Loucy (cell line): ENCODE data around the gene AP1B1.

ENCODE experiments used
- H2AFZ ChIP-seq: fragments of 200-600 bp; sonication (generic); 2 replicates; pipeline ENCODE4 v1.6.0; 2016; ENCODE audit warnings: antibody characterized with exemption, mild to moderate bottlenecking, low read length, moderate library complexity
- H3F3A ChIP-seq: fragments of 200-600 bp; 2 replicates; pipeline ENCODE4 v1.6.0; 2016; ENCODE audit warnings: antibody characterized with exemption, low read depth, mild to moderate bottlenecking
- H3K27me3 ChIP-seq: fragments of 200-600 bp; sonication (generic); 2 replicates; pipeline ENCODE4 v1.6.1; 2014; ENCODE audit warnings: low read length, mild to moderate bottlenecking; ENCODE audit not compliant: insufficient read depth, poor library complexity, severe bottlenecking
- H3K36me3 ChIP-seq: fragments of 200-600 bp; sonication (generic); 2 replicates; pipeline ENCODE4 v1.6.1; 2016; ENCODE audit warnings: low read length; ENCODE audit not compliant: insufficient read depth
- H3K4me1 ChIP-seq: fragments of 200-600 bp; sonication (generic); 2 replicates; pipeline ENCODE4 v1.5.1; 2014; ENCODE audit warnings: low read length, mild to moderate bottlenecking; ENCODE audit not compliant: insufficient read depth, poor library complexity, severe bottlenecking
- H3K4me2 ChIP-seq: fragments of 200-600 bp; sonication (generic); 2 replicates; pipeline ENCODE4 v1.6.0; 2014; ENCODE audit warnings: antibody characterized with exemption, low read length, low read depth, mild to moderate bottlenecking; ENCODE audit not compliant: poor library complexity, severe bottlenecking
- H3K4me3 ChIP-seq: fragments of 200-600 bp; sonication (generic); 2 replicates; pipeline ENCODE4 v1.5.1; 2014; ENCODE audit warnings: low read length, mild to moderate bottlenecking, mixed read lengths; ENCODE audit not compliant: poor library complexity, severe bottlenecking
- H3K79me2 ChIP-seq: fragments of 200-600 bp; sonication (generic); 2 replicates; pipeline ENCODE4 v1.6.1; 2014; ENCODE audit warnings: low read length; ENCODE audit not compliant: insufficient read depth
- H3K9ac ChIP-seq: fragments of 200-600 bp; sonication (generic); 2 replicates; pipeline ENCODE4 v1.6.0; 2014; ENCODE audit warnings: mild to moderate bottlenecking, low read depth, low read length, moderate library complexity; ENCODE audit not compliant: poor library complexity, severe bottlenecking
- H3K9me2 ChIP-seq: fragments of 200-600 bp; sonication (generic); replicated peaks from 2 replicates; pipeline ENCODE4 v1.6.1; 2016; ENCODE audit warnings: low read depth, low read length, mixed read lengths
- H3K9me3 ChIP-seq: fragments of 200-600 bp; sonication (generic); 2 replicates; pipeline ENCODE4 v1.6.1; 2014; ENCODE audit warnings: mild to moderate bottlenecking, antibody characterized with exemption, low read length, low read depth; ENCODE audit not compliant: insufficient read depth
- H4K20me1 ChIP-seq: fragments of 200-600 bp; sonication (generic); 2 replicates; pipeline ENCODE4 v1.6.0; 2014; ENCODE audit warnings: antibody characterized with exemption, low read length, mild to moderate bottlenecking; ENCODE audit not compliant: insufficient read depth, poor library complexity, severe bottlenecking
- EZH2phosphoT487 ChIP-seq: fragments of 200-600 bp; IDR thresholded peaks from 2 replicates; pipeline ENCODE4 v1.6.1; 2018; ENCODE audit warnings: antibody characterized with exemption, mild to moderate bottlenecking, moderate library complexity, borderline replicate concordance
- TF ChIP-seq, protein P1 (sequence below): fragments of 200-600 bp; sonication (generic); conservative IDR thresholded peaks from 2 replicates; pipeline ENCODE4 v1.5.1; 2014; ENCODE audit warnings: mild to moderate bottlenecking, antibody characterized with exemption, low read length

AP1B1 gene

DNA sequence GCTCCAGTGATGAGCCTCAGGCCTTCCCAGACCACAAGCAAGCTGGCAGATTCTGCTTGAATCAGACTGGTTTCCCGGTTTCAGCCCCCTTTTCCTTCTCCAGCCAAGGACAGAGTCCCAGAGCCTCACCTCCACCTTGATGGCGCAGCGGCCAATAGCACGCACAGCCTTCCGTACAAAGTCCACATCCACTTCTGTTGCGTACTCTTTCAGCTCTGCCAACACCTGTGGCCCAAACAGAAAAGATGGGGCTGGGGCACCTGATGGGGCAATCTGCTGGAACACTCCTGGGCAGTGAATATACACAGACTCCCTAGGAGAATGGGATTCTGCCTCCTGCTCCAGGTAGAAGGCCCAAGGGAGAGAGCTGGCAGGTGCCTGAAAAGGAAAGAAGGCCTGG, 37.3 kb downstream of the AP1B1 start:
- no peak for TF ChIP-seq EZH2phosphoT487
- TF ChIP-seq, protein P1, sequence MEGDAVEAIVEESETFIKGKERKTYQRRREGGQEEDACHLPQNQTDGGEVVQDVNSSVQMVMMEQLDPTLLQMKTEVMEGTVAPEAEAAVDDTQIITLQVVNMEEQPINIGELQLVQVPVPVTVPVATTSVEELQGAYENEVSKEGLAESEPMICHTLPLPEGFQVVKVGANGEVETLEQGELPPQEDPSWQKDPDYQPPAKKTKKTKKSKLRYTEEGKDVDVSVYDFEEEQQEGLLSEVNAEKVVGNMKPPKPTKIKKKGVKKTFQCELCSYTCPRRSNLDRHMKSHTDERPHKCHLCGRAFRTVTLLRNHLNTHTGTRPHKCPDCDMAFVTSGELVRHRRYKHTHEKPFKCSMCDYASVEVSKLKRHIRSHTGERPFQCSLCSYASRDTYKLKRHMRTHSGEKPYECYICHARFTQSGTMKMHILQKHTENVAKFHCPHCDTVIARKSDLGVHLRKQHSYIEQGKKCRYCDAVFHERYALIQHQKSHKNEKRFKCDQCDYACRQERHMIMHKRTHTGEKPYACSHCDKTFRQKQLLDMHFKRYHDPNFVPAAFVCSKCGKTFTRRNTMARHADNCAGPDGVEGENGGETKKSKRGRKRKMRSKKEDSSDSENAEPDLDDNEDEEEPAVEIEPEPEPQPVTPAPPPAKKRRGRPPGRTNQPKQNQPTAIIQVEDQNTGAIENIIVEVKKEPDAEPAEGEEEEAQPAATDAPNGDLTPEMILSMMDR, result no peak
- no peaks in the 10 kb centered on the region for H3K4me1 ChIP-seq
- no peak overlapping the region for H3K4me3 ChIP-seq
- no peaks in the 10 kb centered on the region for H4K20me1 ChIP-seq
- no peak overlapping the region for H3K9ac ChIP-seq
- H3K36me3 ChIP-seq, result peaks cover 85% of the 10 kb centered on the region; the same call in 1 of the 2 replicates
- no peaks in the 10 kb centered on the region for H3K27me3 ChIP-seq
- H3K9me3 ChIP-seq, result no peaks in the 10 kb centered on the region
- no peaks in the 10 kb centered on the region for H3K9me2 ChIP-seq
- H3K4me2 ChIP-seq, result no peak overlapping the region
- H2AFZ ChIP-seq, result no peak overlapping the region
- no peaks in the 10 kb centered on the region for H3K79me2 ChIP-seq
- H3F3A ChIP-seq, result no peaks in the 10 kb centered on the region

DNA sequence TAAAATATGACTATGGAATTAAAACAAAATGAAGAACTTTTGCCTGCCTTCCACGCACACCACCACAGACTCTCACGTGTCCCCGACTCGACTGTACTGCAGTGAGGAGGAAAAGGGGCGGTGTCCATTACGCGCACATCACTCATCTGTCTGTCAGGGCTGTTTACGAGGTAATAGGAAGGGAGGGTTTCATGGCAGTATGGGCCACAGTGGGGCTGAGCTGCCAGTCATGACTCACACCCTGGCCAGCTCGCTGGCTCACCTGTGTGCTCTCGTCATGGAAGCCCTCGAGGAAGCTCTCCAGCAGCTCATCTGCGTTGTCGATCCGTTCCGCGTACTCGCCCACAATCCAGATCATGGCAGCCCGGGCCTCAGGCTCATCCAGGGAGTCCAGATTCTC, 39.4 kb downstream of the AP1B1 start:
- H3K79me2 ChIP-seq, result no peaks in the 10 kb centered on the region
- H3F3A ChIP-seq, result no peaks in the 10 kb centered on the region
- H3K4me3 ChIP-seq, result no peak overlapping the region
- no peak overlapping the region for H3K4me2 ChIP-seq
- no peak overlapping the region for H2AFZ ChIP-seq
- H3K36me3 ChIP-seq, result peaks cover 80% of the 10 kb centered on the region; the same call in 1 of the 2 replicates
- TF ChIP-seq, protein P1, result no peak
- TF ChIP-seq EZH2phosphoT487, result no peak
- H3K9me2 ChIP-seq, result no peaks in the 10 kb centered on the region
- H4K20me1 ChIP-seq, result no peaks in the 10 kb centered on the region
- H3K9ac ChIP-seq, result no peak overlapping the region
- no peaks in the 10 kb centered on the region for H3K27me3 ChIP-seq
- H3K9me3 ChIP-seq, result no peaks in the 10 kb centered on the region
- H3K4me1 ChIP-seq, result no peaks in the 10 kb centered on the region

DNA sequence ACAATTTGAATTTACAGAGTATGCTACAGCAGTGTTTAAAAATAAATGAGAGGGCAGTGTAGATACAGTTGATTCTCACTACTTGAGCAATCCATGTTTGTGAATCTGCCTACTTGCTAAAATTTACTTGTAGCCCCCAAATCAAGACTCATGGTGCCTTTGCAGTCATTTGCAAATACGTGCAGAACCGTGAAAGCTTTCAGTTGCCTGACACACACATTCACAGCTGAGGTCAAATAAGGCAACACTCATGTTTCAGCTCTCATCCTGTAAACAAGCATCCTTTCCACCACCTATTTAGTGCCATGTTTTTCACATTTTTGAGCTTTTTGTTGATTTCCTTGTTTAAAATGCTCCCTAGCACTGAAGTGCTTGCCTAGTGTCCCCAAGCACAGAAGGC, 40.3 kb downstream of the AP1B1 start:
- H3K4me2 ChIP-seq, result no peak overlapping the region
- no peaks in the 10 kb centered on the region for H3K9me3 ChIP-seq
- peaks cover 81% of the 10 kb centered on the region; the same call in 1 of the 2 replicates for H3K36me3 ChIP-seq

More for the DNA sequence above, 40.3 kb downstream of the AP1B1 start:
- no peaks in the 10 kb centered on the region for H3K27me3 ChIP-seq
- TF ChIP-seq, protein P1, result no peak
- TF ChIP-seq EZH2phosphoT487, result no peak
- no peak overlapping the region for H3K4me3 ChIP-seq
- H2AFZ ChIP-seq, result no peak overlapping the region
- H3K79me2 ChIP-seq, result no peaks in the 10 kb centered on the region
- H3F3A ChIP-seq, result no peaks in the 10 kb centered on the region
- H4K20me1 ChIP-seq, result no peaks in the 10 kb centered on the region
- H3K4me1 ChIP-seq, result no peaks in the 10 kb centered on the region
- no peaks in the 10 kb centered on the region for H3K9me2 ChIP-seq
- H3K9ac ChIP-seq, result no peak overlapping the region
